ENCODE results near the gene TMEM52.

The TMEM52 gene

DNA sequence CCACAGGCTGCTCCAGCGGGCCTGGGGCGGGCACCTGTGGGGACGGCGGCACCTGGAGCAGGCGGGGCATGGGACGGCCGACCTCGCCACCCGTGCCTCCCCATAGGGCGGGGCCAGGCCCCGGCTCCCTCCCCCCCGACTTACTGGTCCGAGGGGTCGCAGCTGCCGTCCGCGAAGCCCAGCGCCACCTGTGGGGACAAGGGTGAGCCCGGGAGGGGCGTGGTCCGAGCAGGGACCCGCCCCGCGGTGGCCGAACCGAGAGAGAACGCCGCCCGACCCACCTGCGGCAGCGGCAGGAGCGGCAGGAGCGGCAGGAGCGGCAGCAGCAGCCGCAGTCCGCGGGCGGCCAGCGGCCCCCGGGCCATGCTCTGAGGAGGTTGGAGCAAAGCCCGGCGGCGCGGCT, at the start of gene TMEM52:
TSS of gene TMEM52 (minus strand) at position 379 of the 403 bp plus-strand sequence. CDS start at position 365, 14 bp downstream.
- DNase-seq (ENCODE audit: low read depth) = no peak

- no peak for DNase-seq (ENCODE audit: low read depth)
Observed at GRCh38 chr1:1967879-1968278, 48.8 kb upstream of the TMEM52 start.

GRCh38 chr1:1967151-1967550, 48.1 kb upstream of the TMEM52 start:
- DNase-seq (ENCODE audit: low read depth) = no peak

DNA sequence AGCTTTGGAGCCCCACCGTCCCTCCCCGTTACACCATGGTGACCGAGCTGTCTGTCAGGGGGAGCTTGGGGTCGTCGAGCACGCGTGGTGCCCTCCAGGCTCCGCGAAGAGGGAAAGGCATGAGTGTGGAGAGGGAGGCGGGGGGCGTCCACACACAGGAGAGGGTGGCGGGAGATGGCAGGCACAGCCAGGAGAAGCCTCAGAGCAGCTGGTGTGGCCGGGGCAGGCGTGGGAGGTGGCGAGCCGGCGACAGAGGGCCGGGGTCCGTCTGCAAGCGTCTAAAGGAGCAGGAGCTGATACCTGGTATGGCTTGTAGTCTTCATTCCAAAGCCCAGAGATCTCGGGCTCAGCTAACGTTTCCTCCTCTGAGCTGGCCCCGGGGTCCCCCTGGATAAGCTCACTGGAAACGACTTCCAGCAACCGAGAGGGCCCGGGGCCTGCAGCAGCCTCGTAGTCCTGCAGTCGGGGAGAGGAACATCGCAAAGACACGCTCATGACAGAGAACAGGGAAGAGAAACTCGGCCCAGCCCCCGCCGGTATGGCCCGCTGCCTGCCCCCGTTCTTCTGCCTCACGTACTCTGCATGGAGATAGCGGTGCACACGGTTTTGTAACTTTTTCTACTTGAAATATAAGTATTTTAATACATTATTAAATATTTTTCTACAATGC, 47.1 kb upstream of the TMEM52 start:
- DNase-seq (ENCODE audit: low read depth) = no peak

DNA sequence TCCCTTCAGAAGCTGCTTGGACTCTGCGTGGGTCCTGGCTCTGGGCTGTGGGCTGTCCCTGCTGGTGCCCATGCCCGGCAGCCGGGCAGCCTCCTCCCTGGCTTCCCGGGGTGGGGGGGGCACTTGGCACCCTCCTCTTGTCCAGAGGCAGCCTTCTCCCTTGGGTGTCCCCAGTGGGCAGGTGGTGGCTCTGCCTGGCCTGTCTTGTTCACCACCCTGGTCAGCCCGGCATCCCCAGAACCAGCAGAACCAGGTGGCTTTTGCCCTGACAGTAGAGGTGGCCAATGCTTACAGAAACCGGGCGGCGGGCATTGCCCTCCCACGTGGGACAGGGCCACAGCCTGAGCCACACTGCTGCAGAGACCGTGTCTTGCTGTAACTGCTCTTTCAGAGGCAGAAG, 46.5 kb upstream of the TMEM52 start:
- DNase-seq (ENCODE audit: low read depth) = no peak

DNA sequence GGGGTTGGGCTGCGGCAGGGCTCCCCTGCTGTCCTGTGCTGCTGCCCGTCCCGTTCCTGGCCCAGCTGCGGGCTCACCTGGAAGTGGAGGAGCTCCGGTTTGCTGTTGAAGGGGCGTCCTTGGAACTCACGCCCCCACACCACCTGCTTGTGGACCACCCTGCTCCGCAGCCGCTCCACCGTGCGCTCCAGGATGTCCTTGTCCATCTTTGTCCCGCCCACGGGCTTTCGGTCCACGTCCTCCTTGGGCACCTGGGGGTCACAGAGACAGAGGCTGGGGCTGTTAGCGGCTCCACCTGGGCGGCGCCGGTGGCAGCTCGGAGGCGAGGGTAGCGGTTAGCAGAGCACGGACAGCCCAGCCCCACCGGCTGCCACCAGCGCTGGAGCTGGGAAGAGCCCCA, 45.7 kb upstream of the TMEM52 start:
- DNase-seq (ENCODE audit: low read depth) = no peak

GRCh38 chr1:1963570-1963969, 44.5 kb upstream of the TMEM52 start:
- no peak for DNase-seq (ENCODE audit: low read depth)

DNA sequence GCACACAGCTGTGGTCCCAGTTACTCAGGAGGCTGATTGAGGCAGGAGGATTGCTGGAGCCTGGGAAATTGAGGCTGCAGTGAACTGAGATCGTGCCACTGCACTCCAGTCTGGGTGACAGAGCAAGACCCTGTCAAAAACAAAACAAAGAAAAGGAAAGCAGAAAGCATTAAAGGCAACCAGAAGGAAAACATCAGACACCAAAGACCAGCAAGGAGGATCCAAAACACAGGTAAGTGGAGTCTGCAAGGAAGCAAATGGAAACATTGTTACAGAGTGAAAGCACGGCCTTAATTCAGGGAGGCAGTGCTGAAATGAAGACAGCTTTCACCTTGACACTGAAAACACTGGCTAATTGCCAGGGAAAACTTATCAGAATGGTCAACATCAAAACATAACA, 43.7 kb upstream of the TMEM52 start:
- no peak for DNase-seq (ENCODE audit: low read depth)

DNA sequence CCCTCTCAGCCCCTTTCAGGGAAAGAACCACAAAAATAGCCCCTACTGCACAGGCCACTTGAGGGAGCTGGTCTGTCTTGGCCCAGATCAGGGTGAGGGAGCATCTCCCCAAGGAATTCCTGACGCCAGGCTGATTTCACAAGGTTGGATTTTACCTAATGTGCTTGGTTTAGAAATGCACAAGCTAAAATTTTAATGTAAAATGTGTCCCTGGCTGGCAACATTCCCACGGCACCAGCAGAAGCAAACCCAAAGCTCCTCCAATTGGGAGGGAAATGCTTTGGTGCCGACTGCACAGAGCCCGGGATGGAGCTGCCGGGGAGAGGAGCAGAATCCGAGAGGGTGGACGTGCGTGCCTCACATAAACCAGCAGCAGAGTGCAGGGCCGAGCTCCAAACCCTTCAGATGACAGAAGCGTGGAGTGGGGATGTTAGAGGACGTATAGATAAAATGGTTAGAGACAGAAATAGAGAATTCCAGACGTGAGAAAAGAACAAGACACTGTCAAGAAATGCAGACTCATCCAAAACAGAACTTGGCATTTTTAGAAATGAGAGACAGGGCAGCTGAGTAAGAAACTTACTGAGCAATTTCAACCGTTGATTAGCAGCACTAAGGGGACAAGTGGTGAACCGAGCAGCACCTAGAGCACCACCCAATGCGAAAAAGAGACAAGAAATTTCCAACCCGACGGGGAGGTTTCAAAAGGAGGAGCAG, 41.6 kb upstream of the TMEM52 start:
- DNase-seq (ENCODE audit: low read depth) = no peak

- peak; percentile 81 for DNase-seq (ENCODE audit: low read depth)
Observed at GRCh38 chr1:1959840-1960479, 40.9 kb upstream of the TMEM52 start.

DNA sequence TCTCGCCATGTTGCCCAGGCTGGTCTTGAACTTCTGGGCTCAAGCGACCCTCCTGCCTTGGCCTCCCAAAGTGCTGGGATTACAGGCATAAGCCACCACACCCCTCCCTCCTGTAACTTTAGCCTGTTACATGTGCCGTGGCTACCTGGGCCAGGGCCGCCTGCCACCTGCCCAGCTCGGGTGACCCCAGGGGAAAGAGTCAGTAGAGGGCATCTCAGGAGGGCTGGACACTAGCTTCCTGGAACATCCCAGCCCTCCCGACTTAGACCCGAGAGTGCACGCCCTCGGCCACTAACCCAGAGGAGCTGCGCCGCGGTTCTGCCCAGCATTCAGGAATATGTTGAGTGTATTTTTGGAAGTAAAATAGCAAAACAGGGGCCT, 40.4 kb upstream of the TMEM52 start:
- DNase-seq (ENCODE audit: low read depth) = no peak

DNA sequence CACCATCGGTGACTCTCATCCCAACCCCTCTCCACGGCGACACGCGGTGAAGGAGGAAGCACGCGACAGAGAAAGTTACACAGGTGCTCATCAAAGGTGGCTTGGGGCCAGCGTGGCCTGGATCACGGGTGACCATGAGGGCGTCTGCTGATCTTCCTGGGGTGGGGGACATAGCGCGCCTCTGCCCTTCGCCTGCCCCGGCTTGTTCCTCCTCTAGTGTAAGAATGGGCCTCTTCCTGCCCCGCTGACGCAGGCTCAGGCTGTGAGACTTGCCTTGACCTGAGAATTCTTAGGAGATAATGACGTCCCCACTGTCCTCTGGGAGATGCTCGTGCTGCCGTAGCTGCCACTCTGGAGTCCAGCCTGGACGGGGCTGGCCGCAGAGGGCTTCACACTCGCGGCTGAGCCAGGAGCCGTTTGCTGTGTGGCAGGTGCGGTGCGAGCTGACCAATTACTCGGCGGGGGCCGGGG, 39.0 kb upstream of the TMEM52 start:
- no peak for DNase-seq (ENCODE audit: low read depth)

DNA sequence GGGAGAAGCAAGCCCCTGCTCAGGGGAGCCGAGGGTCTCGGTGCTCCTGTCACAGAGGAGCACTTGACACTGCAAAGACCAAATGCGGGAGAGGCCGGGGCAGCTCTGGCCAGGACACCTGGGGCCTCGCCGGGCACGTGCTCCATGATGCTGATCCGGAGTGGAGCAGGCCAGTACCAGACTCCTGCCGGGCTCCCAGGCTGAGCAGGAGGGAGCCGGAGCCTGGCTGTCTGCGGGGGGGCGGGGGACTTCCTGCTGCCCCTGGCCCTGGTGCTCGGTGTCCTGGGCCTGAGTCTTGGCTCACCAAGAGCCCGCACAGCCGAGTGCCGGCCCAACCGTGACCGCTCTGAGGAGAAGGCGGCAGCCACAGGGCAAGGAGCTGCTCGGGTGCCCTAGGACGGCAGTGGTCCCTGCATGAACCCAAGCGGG, 38.5 kb upstream of the TMEM52 start:
- no peak for DNase-seq (ENCODE audit: low read depth)

- no peak for DNase-seq (ENCODE audit: low read depth)
Observed at GRCh38 chr1:1956586-1957532, 37.8 kb upstream of the TMEM52 start.

DNA sequence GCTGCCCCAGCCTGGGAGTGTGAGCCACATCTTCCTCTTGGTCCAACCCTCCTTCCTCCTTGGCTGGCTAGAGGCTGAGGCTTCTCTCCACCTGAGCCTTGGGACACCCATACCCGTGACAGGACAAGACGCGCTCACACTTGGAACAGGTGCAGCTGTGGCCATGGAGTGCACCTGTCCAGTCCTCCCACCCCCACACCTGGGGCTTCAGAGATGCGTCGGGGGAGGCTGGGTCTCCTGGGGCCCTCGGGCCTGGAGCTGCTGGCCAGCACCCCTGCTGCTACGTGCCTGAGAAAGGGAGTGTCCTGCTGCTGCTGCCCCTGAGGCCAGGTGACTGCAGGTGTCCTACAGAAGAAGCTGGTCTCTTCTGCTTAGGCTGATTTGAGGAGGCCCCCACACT, 37.0 kb upstream of the TMEM52 start:
- DNase-seq (ENCODE audit: low read depth) = no peak

GRCh38 chr1:1955621-1956094, 36.6 kb upstream of the TMEM52 start:
- DNase-seq (ENCODE audit: low read depth) = no peak

GRCh38 chr1:1954831-1955441, 35.9 kb upstream of the TMEM52 start:
- DNase-seq (ENCODE audit: low read depth) = peak; percentile 27

DNA sequence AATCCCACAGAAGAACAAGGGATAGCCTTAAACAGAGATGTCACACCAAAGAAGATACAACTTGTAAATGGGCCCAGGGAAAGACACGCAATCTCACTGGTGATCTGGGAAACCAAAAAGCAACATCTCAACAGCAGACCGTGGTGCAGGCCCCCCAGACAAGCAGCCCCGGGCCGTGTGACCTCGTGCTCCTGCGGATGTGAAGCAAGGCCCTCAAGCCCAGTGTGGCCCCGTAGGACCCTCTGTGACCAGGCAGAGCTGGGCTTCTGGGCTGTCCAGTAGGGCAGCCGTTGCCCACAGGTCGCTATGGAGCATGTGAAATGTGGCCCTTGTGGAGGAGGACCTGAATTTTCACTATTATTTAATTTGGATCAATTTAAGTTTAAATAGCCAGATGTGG, 34.9 kb upstream of the TMEM52 start:
- no peak for DNase-seq (ENCODE audit: low read depth)

DNA sequence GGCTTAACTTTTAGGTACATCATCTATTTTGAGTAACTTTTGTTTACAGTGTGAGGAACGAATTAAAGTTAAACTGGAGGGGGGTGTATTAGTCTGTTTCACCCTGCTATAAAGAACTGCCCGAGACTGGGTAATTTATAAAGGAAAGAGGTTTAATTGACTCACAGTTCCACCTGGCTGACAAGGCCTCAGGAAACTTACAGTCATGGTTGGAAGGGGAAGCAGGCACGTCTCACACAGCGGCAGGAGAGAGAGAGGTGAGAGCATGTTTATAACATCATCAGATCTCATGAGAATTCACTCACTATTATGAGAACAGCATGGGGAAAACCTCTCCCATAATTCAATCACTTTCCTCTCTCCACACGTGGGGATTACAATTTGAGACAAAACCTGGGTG, 31.9 kb upstream of the TMEM52 start:
- DNase-seq (ENCODE audit: low read depth) = no peak

- DNase-seq (ENCODE audit: low read depth) = no peak
Observed at GRCh38 chr1:1948783-1949182, 29.7 kb upstream of the TMEM52 start.

- DNase-seq (ENCODE audit: low read depth) = no peak
Observed at GRCh38 chr1:1947493-1947892, 28.4 kb upstream of the TMEM52 start.

GRCh38 chr1:1946540-1946939, 27.5 kb upstream of the TMEM52 start:
- no peak for DNase-seq (ENCODE audit: low read depth)
